SK-N-SH (cell line): ENCODE results near the gene OR2M4. TPM values are rescaled to one million over a fixed set of nuclear protein-coding genes. Genes with fewer than 3 reads are reported as not detected.

Source experiments
- CTCF ChIA-PET: fragments of 300-600, 350-600 bp; formaldehyde crosslinking; extraction: SDS; loops from one replicate; lab custom pipeline; 2021; lab: Yijun Ruan, JAX
- POLR2A ChIA-PET: fragments of 350-600 bp; sonication (Branson Sonifier 250); formaldehyde crosslinking; extraction: SDS; loops from one replicate; lab custom pipeline; 2020; ENCODE audit warnings: antibody characterized with exemption, inconsistent platforms; lab: Yijun Ruan, JAX
- DNase-seq: peaks from one replicate; pipeline ENCODE4 v3.0.0; 2012
- H2AFZ ChIP-seq: fragments of 200-600 bp; sonication (generic); 2 replicates; pipeline ENCODE4 v1.8.1; 2016; ENCODE audit warnings: antibody characterized with exemption, mild to moderate bottlenecking, low read depth
- H3F3A ChIP-seq: fragments of 200-600 bp; sonication (generic); replicated peaks from 2 replicates; pipeline ENCODE3; 2016; ENCODE audit warnings: antibody characterized with exemption, mild to moderate bottlenecking; ENCODE audit not compliant: insufficient read depth
- H3K27ac ChIP-seq, 2 experiments: fragments of 200-500 bp in 1 of 2; fragments of 200-600 bp in 1 of 2; sonication (Bioruptor generic) in 1 of 2; sonication (generic), shearing (Covaris generic) in 1 of 2; 2 replicates each; pipeline versions ENCODE4 v1.5.1 to v1.6.1; 2014 to 2016; ENCODE audit warnings: low read depth in 2 of 2, inconsistent platforms in 1 of 2, low read length in 1 of 2, mild to moderate bottlenecking in 1 of 2, mixed read lengths in 1 of 2
- H3K27me3 ChIP-seq: fragments of 200-600 bp; sonication (generic), shearing (Covaris generic); 2 replicates; pipeline ENCODE4 v1.6.1; 2016; ENCODE audit warnings: mixed run types; ENCODE audit not compliant: insufficient read depth
- H3K36me3 ChIP-seq, 2 experiments: fragments of 200-500 bp in 1 of 2; fragments of 200-600 bp in 1 of 2; sonication (Bioruptor generic) in 1 of 2; sonication (generic) in 1 of 2; replicated peaks in 1 of 2; 2 replicates each; pipeline versions ENCODE3 to v1.5.1; 2014 to 2016; ENCODE audit warnings: low read length in 1 of 2, mild to moderate bottlenecking in 1 of 2; ENCODE audit not compliant: insufficient read depth in 2 of 2, control insufficient read depth in 1 of 2
- H3K4me1 ChIP-seq, 2 experiments: fragments of 200-500 bp in 1 of 2; fragments of 200-600 bp in 1 of 2; sonication (Bioruptor generic) in 1 of 2; sonication (generic), shearing (Covaris generic) in 1 of 2; 2 replicates each; pipeline versions ENCODE4 v1.5.1 to v1.6.1; 2014 to 2016; ENCODE audit warnings: low read depth in 1 of 2, low read length in 1 of 2, mixed run types in 1 of 2; ENCODE audit not compliant: insufficient read depth in 2 of 2, control insufficient read depth in 1 of 2
- H3K4me2 ChIP-seq: fragments of 200-600 bp; sonication (generic), shearing (Covaris generic); 2 replicates; pipeline ENCODE4 v1.6.1; 2017; ENCODE audit warnings: mixed run types
- H3K4me3 ChIP-seq, 2 experiments: fragments of 200-500 bp in 1 of 2; fragments of 200-600 bp in 1 of 2; sonication (Bioruptor generic) in 1 of 2; sonication (generic), shearing (Covaris generic) in 1 of 2; 2 replicates each; pipeline versions ENCODE4 v1.5.1 to v1.8.1; 2014 to 2016; ENCODE audit warnings: low read depth in 2 of 2, inconsistent platforms in 1 of 2, low read length in 1 of 2, mild to moderate bottlenecking in 1 of 2, mixed read lengths in 1 of 2, moderate library complexity in 1 of 2
- H3K79me2 ChIP-seq: fragments of 200-600 bp; sonication (generic); 2 replicates; pipeline ENCODE4 v1.8.1; 2017; ENCODE audit warnings: mild to moderate bottlenecking; ENCODE audit not compliant: insufficient read depth
- H3K9ac ChIP-seq: fragments of 200-600 bp; sonication (generic); 2 replicates; pipeline ENCODE4 v1.6.1; 2017; ENCODE audit warnings: mixed run types
- H3K9me2 ChIP-seq: fragments of 200-600 bp; sonication (generic); 2 replicates; pipeline ENCODE4 v1.6.1; 2017; ENCODE audit warnings: mixed run types
- H3K9me3 ChIP-seq: fragments of 200-600 bp; sonication (generic); 2 replicates; pipeline ENCODE4 v1.6.1; 2017; ENCODE audit warnings: mixed run types, mild to moderate bottlenecking, moderate library complexity
- H4K20me1 ChIP-seq: fragments of 200-600 bp; sonication (generic); 2 replicates; pipeline ENCODE4 v1.6.1; 2017; ENCODE audit warnings: mild to moderate bottlenecking, mixed run types; ENCODE audit not compliant: insufficient read depth
- ELF1 ChIP-seq: IDR thresholded peaks from 2 replicates; pipeline ENCODE4 v1.4.0; 2012
- FOSL2 ChIP-seq: IDR thresholded peaks from 2 replicates; pipeline ENCODE4 v1.4.0; 2012; ENCODE audit warnings: low read depth, mild to moderate bottlenecking, moderate library complexity, borderline replicate concordance
- GABPA ChIP-seq: IDR thresholded peaks from 2 replicates; pipeline ENCODE4 v1.4.0; 2012; ENCODE audit warnings: low read depth, mild to moderate bottlenecking
- GATA2 ChIP-seq: sonication (generic); formaldehyde crosslinking; IDR thresholded peaks from 2 replicates; pipeline ENCODE4 v1.5.0; 2020; ENCODE audit warnings: mild to moderate bottlenecking, missing genetic modification reagents
- MEF2A ChIP-seq: IDR thresholded peaks from 2 replicates; pipeline ENCODE4 v1.4.0; 2012; ENCODE audit warnings: low read depth, borderline replicate concordance
- NFIC ChIP-seq: IDR thresholded peaks from 2 replicates; pipeline ENCODE4 v1.4.0; 2012; ENCODE audit warnings: borderline replicate concordance
- POLR2AphosphoS5 ChIP-seq: IDR thresholded peaks from 2 replicates; pipeline ENCODE4 v1.6.1; 2012; ENCODE audit warnings: low read depth, low read length
- SIN3A ChIP-seq: IDR thresholded peaks from 2 replicates; pipeline ENCODE4 v1.6.1; 2012; ENCODE audit warnings: low read depth, mild to moderate bottlenecking, low read length, moderate library complexity, borderline replicate concordance
- TCF12 ChIP-seq: IDR thresholded peaks from 2 replicates; pipeline ENCODE4 v1.4.0; 2012
- WGBS: methylation state at CpG from one replicate; pipeline ENCODE4 v1.1.6; 2017; ENCODE audit warnings: low lambda C conversion rate; 5-methylcytosine and 5-hydroxymethylcytosine counted together
- polyA plus RNA-seq, 3 experiments: library from polyadenylated mRNA; depleted of rRNA; stranded (reverse); fragments of >200 nt; gene quantifications; 2 replicates each; pipeline ENCODE4 v1.2.3, GENCODE V29; 2012
- TF ChIP-seq, protein P1 (sequence below): IDR thresholded peaks from 2 replicates; pipeline ENCODE4 v1.4.0; 2012; ENCODE audit warnings: low read depth
- TF ChIP-seq, protein P2 (sequence below): fragments of 200-600 bp; sonication (generic); IDR thresholded peaks from 2 replicates; pipeline ENCODE4 v1.6.1; 2017; ENCODE audit warnings: antibody characterized with exemption, mild to moderate bottlenecking, moderate library complexity

The OR2M4 gene
- polyA plus RNA-seq, 1 of the 3 experiments (the other 2 are of a cell fraction): not detected

DNA sequence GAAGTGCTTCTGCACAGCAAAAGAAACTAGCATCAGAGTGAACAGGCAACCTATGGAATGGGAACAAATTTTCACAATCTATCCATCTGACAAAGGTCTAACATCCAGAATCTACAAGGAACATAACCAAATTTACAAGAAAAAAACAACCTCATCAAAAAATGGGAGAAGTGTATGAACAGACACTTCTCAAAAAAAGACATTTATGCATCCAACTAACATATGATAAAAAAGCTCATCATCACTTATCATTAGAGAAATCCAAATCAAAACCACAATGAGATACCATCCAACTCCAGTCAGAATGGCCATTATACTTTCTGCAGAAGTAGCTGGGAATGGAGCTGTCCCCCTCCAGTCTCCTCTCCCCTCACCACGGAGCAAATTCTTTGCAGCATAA, 37.1 kb upstream of the OR2M4 start (continued):
- TF ChIP-seq, protein P1, sequence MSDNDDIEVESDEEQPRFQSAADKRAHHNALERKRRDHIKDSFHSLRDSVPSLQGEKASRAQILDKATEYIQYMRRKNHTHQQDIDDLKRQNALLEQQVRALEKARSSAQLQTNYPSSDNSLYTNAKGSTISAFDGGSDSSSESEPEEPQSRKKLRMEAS: no peak
- no peak for TF ChIP-seq NFIC

DNA sequence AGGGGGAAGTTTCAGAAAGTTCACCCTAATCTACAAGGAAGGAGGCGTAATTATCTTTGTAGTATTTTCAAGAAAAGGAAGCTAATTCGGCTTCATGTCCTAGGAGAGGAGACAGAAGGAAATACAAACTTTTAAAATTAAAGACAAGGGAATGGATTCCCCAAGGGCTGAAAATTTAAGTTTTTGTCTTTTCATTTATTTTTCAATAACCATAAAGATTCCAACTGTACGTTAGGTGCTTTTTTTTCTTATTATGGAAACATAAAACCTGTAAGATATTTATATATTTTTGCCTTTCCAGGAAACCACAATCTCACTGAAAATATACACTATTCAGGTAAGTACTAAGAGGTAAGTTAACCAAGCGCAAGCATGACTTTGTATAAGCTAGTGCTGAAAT, 34.3 kb upstream of the OR2M4 start, which contains the start of gene OR2M3:
Gene OR2M3 (plus strand): TSS at position 301 of the 400 bp plus-strand sequence. CDS start 5,803 bp downstream, outside the sequence.
- Histone ChIP-seq H3K27ac (no peak within 1 kb of the TSS), H3K36me3 (no peaks in the 10 kb centered on the region), H3K9ac (no peak within 1 kb of the TSS), H3K4me2 (no peak within 1 kb of the TSS), H3F3A (no peaks in the 10 kb centered on the region), H4K20me1 (no peaks in the 10 kb centered on the region), H3K27me3 (no peaks in the 10 kb centered on the region), H3K9me2 (no peaks in the 10 kb centered on the region), H3K4me3 (no peak within 1 kb of the TSS), H3K79me2 (no peaks in the 10 kb centered on the region), H3K9me3 (no peaks in the 10 kb centered on the region), H2AFZ (no peak within 1 kb of the TSS), H3K4me1 (no peaks in the 10 kb centered on the region)
- no peak for DNase-seq
- ChIA-PET POLR2A (no interaction called here), CTCF (no interaction called here)
- TF ChIP-seq, protein P2, sequence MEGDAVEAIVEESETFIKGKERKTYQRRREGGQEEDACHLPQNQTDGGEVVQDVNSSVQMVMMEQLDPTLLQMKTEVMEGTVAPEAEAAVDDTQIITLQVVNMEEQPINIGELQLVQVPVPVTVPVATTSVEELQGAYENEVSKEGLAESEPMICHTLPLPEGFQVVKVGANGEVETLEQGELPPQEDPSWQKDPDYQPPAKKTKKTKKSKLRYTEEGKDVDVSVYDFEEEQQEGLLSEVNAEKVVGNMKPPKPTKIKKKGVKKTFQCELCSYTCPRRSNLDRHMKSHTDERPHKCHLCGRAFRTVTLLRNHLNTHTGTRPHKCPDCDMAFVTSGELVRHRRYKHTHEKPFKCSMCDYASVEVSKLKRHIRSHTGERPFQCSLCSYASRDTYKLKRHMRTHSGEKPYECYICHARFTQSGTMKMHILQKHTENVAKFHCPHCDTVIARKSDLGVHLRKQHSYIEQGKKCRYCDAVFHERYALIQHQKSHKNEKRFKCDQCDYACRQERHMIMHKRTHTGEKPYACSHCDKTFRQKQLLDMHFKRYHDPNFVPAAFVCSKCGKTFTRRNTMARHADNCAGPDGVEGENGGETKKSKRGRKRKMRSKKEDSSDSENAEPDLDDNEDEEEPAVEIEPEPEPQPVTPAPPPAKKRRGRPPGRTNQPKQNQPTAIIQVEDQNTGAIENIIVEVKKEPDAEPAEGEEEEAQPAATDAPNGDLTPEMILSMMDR: no peak
- TF ChIP-seq SIN3A (no peak), GATA2 (CRISPR knock-in tag) (no peak), GABPA (no peak), ELF1 (no peak), NFIC (no peak), MEF2A (no peak), FOSL2 (no peak), POLR2AphosphoS5 (no peak)
- under 1% methylated on average over 4 of the region's 4 CpGs for WGBS

DNA sequence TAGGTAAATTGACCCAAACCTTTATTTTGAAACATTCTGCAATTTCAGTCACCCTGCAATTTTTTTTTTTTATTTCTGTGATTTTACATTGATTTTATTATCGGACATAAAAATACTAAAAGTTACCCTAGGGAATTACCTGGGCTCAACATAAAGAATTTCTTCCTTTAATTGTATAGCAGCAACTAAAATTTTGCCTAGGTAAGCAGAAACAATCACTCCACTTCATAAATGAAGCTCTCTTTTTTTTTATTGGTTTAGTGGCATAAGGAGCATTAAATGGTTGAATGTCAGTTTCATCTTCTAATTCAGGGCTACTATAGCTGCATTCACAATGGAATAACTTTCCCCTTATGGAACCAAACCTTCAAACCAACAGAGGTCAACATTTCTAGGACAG, 15.3 kb upstream of the OR2M4 start:
- Histone ChIP-seq H3K36me3 (no peaks in the 10 kb centered on the region), H3K4me1 (no peaks in the 10 kb centered on the region)
- TF ChIP-seq TCF12: no peak
- TF ChIP-seq, all 33 proteins: peak for 0
- Histone ChIP-seq H3K9me3 (no peaks in the 10 kb centered on the region), H3K27me3 (no peaks in the 10 kb centered on the region), H2AFZ (no peak overlapping the region), H3F3A (no peaks in the 10 kb centered on the region), H3K4me3 (no peak overlapping the region), H3K79me2 (no peaks in the 10 kb centered on the region), H3K4me2 (no peak overlapping the region), H3K9ac (no peak overlapping the region), H4K20me1 (no peaks in the 10 kb centered on the region), H3K9me2 (no peaks in the 10 kb centered on the region), H3K27ac (no peak overlapping the region)
- ChIA-PET POLR2A (no interaction called here), CTCF (no interaction called here)
- no peak for DNase-seq
- WGBS: 4% methylated on average over 1 of the region's 1 CpG
